IMR-90 (cell line): ENCODE data around the gene ZXDC.

ENCODE experiments used
- POLR2A ChIP-seq: IDR thresholded peaks from 2 replicates; pipeline ENCODE4 v1.6.1; 2012; ENCODE audit warnings: mild to moderate bottlenecking, low read depth, low read length
- TF ChIP-seq, protein P1 (sequence below): conservative IDR thresholded peaks from 2 replicates; pipeline ENCODE4 v1.5.1; 2012; ENCODE audit warnings: mild to moderate bottlenecking, low read depth, low read length, improper control_type of control experiment

DNA sequence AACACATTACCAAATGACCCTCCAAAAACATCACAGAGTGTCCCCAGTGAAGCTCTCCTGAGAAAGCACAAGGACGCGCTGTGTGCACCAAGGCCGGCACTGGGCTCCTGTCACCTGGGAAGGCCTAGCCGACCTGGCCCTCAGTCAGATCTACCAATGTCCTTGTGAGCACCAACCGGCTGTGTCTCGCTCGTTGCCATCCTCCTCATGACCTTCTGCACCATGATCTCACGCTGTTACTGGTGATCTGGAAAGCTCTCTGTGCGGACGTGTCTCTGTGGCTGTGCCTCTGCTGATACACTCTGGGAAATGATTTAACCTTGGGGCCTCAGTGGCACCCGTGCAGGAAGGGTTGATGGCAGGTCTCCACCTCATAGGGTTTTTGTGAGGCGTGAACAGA lies 24.2 kb downstream of the ZXDC start:
- TF ChIP-seq POLR2A, result no peak
- TF ChIP-seq, protein P1, sequence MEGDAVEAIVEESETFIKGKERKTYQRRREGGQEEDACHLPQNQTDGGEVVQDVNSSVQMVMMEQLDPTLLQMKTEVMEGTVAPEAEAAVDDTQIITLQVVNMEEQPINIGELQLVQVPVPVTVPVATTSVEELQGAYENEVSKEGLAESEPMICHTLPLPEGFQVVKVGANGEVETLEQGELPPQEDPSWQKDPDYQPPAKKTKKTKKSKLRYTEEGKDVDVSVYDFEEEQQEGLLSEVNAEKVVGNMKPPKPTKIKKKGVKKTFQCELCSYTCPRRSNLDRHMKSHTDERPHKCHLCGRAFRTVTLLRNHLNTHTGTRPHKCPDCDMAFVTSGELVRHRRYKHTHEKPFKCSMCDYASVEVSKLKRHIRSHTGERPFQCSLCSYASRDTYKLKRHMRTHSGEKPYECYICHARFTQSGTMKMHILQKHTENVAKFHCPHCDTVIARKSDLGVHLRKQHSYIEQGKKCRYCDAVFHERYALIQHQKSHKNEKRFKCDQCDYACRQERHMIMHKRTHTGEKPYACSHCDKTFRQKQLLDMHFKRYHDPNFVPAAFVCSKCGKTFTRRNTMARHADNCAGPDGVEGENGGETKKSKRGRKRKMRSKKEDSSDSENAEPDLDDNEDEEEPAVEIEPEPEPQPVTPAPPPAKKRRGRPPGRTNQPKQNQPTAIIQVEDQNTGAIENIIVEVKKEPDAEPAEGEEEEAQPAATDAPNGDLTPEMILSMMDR, result no peak
